CD4-positive, alpha-beta T cell treated with Interleukin-17A for 1 hour (primary cell): ENCODE measurements around the gene TVP23A.

Experiments
- DNase-seq: peaks from one replicate; pipeline ENCODE4 v3.0.0-alpha.2; 2020

The TVP23A gene

DNA sequence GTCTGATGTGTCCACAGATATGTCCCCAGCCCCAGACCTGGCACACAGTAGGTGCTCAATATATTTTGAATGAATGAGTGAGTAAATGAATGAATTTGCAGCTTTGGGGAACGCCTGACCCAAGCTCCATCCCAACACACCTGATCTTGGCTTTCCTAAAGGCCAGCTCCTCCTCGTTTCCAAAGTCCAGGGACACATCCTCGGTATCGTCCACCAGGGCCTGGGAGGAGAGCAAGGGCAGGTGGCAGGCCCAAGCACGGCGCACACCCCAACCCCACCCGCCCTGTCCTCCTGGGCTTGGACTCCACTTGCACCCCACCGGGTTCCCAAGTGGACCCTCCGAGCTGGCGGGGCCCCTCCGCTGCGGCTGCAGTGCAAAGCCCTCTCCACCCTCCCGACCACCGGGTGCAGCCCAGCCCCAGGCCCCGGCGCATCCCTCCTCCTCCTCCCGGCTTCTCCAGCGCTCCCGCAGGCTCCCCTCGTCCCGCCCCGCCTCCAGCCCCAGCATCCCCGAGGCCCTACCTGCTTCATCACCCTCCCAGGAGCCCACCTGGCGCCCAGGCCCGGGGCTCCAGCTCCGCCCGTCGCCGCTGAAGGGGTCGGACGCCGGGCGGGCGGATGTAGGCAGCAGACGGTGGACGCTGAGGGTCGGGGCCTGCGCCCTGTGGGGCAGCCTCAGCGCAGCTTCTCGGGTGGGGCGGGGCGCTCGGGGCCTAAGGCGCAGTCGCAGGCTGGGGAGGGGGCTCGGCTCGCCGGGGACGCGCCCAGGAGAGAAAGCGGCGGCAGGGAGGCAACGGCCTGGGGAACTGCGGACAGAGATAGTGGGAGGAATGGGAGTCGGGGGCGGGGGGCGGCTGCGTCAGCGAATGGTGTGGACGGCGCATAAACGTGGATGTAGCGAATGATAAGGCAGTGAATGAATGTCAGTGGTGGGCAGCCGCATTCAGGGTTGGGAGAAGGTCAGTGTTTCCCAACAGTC lies at the start of gene TVP23A:
Gene TVP23A (minus strand): TSS at position 832 of the 979 bp plus-strand sequence. CDS start 301 bp downstream, at position 531.
- no peak for DNase-seq

DNA sequence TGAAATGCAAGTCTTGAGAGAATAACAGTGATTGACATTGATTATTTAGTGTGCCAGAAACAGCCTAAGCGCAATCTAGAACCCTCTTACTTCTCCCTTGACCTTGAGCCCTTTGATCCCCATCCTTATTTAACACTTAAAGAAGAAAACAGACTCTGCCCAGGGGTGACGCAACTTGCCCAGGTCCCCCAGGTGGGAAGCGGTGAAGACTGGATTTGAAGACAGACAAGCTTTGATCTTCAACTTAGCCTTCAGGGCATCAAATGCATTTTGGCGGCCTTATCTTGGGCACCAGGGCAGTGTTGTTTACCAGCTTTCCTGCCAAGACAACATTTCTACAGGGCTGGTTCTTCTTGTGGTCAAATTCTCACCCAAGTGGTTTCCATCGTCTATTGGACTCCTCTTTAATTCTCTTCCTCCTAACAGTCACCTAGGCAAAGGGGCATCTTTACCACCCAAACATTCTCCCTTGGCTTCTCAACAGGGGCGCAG lies 49.6 kb upstream of the TVP23A start:
- no peak for DNase-seq

DNA sequence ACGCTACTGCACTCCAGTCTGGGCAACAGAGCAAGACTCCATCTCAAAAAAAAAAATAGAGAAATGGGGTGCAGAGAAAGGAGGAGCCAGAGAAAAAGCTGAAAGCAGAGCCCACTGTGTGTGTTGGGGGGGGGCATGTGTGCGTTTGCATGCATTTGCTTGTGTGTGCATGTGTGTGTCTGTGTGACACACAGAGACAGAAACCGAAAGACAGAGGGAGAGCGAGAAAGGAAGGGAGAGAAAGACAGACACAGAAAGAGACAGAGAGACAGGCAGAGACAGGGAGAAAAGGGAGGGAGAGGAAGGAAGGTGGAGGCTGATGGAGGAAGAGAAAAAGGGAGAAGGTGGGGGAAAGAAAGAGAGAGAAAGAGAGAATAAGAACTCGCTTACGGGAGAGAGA lies 48.6 kb upstream of the TVP23A start:
- no peak for DNase-seq

DNA sequence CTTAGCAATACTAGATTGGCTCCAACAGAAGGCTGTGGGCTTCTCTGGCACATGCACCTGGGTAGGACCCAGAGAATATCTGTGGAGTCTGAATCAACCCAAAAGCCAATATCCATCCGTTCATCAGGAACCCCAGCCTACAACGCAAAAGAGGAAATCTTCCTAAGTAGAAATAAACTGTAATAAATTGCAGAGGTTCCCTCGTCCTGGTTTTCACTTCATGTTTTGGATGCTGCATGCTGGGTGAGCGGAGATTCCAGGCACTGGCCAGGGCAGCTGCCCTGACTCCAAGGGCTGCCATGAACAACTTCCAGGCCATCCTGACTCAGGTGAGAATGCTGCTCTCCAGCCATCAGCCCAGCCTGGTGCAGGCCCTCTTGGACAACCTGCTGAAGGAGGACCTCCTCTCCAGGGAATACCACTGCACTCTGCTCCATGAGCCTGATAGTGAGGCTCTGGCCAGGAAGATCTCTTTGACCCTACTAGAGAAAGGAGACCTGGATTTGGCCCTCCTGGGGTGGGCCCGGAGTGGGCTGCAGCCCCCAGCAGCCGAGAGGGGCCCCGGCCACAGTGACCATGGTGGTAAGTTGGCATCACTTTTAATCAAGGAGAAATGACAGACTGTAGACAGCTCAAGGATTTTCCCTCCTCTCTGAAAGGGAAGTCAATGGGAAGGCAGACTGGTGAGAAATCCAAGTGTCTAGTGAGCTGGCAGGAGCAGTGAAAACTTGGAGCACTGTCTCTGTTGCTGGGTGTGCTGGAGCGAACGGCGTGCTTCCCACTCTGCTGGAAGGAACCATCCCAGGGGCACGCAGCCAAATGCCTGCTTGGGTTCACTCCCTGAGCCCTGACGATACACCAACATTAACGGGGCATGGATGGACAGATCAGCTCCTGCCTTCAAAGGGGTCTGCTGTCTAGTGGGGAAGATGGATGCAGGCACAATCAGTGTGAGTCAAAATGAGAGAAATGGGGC lies 47.7 kb upstream of the TVP23A start:
- no peak for DNase-seq

DNA sequence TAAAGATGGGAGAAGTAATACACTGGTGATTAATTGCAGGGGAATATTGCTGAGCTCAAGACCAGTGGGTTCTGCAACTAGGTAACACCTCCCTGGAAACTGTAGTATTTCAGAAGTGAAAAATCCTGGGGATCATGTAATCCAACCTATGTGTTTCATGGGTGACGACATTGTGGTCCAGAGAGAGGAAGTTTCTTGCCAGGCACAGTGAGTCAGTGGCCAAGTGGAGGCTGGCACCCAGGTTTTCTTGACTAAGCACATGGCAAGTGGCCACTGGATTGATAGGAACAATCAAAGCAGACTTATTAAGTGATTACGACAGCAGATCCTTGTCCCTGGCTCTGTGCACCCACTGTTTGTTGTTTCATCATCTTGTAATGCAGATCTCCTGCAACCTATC lies 43.8 kb upstream of the TVP23A start:
- DNase-seq, result no peak

DNA sequence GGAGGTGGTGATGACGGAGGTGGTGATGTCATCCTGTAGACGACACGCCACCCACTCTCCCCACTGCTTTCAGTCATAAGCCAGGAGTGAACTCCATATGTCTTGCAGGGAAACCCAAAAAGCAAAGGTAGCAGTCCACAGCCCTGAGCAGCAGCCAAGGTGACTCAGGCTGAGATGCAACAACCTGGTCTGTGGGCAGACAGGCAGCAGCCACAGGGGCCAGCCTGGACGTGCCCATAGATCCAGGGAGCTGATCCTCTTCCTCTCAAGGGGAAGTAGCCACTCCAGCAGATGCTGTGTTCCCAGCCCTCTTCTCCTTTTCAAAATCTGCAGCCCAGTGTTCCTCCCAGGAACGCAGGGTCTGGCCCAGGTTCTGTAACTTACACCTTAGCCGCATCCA lies 41.1 kb upstream of the TVP23A start:
- no peak for DNase-seq

DNA sequence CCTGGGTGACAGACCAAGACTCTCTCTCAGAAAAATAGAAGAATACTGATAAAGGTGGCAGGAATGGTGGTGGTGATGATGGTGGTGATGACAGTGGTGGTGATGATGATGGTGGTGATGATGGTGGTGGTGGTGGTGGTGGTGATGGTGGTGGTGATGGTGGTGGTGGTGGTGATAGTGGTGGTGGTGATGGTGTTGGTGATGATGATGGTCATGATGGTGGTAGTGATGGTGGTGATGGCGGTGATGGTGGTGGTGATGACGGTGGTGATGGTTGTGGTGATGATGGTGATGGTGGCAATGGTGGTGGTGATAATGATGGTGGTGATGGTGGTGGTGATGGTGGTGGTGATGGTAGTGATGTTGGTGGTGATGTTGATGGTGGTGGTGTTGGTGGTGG lies 40.4 kb upstream of the TVP23A start:
- no peak for DNase-seq

DNA sequence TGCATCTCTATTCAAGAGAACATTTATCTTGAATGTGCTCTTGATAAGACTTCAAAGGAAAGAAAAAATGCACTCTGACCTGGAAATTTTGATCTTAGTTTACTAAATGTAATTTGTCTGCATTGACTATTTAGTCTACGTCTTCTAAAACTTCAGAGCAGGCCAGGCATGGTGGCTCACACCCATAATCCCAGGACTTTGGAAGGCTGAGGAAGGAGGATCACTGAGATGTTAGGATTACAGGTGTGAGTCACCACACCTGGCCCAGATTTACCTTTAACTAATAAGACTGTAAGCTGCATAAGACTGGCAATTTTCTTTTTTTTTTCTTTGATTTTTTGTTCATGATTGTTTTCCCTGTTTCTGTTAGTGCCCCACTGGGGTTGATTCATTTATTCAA lies 39.6 kb upstream of the TVP23A start:
- DNase-seq, result no peak

DNA sequence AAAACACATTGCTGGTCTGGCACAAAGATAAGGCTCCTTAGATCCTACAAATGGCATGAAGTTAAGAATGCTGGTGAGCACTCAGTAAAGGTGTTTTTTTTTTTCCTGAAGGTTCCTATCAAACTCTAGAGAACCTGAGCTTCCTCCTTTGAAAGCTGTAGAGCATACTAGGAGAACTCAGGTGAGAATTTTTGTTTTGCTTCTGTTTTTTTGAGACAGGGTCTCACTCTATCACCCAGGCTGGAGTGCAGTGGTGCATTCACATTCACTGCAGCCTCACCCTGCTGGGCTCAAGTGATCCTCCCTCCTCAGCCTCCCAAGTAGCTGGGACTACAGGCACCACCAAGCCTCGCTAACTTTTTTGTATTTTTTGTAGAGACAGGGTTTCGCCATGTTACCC lies 37.4 kb upstream of the TVP23A start:
- DNase-seq, result no peak

DNA sequence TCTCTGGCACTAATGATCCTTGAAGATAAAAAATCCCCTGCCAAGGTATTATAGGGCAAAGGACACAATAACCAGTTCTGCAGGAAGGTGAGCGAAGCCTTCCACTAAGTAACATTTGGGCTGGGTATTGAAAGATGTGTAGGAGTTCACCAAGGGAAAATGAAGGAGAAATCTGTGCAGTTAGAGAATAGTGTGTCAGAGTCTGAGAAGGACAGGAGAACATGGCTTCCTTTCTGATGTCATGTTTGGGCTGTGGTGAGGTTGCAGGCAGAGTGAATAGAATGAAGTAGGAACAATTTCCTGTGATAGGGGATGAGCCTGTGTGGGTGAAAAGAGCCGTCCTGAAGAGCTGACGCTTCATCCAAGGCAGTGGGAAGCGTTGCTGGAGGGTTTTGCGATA lies 34.4 kb upstream of the TVP23A start:
- DNase-seq, result no peak

DNA sequence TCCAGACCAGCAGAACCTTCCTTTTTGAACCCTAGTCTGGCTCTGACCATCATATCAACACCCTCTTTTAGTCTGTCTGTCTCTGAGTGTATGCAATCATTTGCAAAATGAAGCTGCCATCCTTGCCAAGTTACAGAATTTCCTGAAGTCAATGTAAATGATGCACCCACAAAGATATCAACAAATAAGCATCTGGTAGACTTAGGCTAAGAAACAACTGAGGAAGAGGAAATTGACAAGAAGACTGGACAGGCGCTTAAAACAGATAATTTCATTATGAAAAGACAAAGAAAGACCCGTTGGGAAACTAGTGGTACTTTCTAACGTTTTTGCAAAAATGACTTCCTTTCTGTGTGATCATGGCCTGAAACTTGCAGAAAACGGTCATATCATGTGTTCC lies 33.7 kb upstream of the TVP23A start:
- no peak for DNase-seq

DNA sequence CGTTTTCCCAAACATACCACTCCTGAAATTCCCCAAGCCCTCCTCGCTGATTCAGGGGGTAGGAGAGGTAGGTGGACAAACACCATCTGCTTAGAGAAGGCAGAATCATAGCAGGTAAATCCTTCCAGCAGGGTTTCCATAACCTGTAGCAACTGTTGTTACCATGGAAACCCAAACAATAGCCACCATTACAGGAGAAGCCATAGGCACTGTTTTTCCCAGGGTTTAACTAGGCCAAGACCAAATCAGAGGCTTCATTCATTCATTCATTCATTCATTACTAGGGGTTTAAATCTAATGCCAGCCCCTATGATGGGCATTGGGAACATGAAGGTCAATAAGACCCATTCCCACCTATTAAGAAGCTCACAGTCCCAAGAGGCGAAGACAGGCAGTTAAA lies 32.9 kb upstream of the TVP23A start:
- no peak for DNase-seq

DNA sequence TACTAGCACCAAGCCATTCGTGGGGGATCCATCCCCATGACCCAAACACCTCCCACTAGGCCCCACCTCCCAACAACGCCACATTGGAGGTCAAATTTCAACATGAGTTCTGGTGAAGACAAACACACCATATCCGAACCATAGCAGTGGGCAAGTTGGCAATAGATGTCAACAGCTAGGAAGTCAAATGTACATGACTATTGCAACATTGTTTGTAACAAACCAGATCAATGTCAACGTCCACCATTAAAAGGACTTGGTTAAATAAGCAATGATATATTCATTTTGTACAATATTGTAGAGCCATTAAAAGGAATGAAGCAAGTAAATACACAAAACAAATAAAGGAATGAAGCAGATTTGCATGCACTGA lies 31.9 kb upstream of the TVP23A start:
- no peak for DNase-seq

DNA sequence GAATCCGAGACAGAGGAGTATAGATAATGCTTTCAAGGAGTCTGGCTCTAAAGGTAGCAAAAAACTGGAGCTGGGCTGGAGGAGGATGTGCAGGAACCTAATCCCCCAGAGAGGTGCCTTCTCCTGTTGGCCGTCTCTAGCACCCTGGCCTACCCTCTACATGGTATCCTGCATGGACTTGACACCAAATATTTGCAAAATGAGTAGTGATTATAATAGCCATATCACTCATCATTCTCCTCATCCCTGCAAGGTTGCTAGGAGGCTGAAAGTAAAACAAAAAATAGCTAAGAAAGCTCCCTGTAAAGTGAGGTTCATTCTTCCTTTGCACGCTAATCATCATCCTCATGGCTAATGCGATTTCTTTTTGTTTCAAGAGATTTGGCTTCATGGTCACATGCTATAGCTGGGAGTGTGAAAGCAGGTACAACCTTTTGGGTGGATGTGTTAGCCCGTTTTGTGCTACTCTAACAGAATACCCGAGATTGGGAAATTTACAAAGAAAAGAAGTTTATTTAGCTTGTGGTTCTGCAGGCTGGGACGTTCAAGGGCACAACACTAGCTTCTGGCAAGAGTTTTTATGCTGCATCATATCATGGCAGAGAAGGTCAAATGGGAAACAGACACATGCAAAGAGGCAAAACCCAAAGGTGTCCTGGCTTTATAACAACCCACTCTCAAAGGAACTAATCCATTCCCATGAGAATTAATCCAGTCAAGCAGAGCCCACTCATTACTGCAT lies 31.3 kb upstream of the TVP23A start:
- no peak for DNase-seq

DNA sequence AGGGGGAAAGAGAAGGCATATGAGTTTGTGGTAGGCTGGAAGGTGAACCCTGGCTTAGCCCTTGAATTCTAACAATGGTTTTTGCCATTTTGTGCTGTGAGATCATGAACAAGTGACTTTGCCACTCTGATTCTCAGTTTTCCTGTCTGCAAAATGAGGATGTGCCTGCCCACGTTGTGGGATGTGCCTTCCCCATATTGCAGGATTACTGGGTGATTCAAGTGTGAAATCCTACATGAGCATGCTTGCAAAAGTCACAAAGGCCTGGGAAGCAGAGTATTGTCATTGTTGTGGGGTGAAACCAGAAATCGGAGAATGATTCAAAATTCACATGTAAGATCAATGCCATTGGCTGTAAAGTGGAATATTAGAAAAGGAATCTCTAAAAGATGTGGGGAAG lies 28.6 kb upstream of the TVP23A start:
- DNase-seq, result no peak

DNA sequence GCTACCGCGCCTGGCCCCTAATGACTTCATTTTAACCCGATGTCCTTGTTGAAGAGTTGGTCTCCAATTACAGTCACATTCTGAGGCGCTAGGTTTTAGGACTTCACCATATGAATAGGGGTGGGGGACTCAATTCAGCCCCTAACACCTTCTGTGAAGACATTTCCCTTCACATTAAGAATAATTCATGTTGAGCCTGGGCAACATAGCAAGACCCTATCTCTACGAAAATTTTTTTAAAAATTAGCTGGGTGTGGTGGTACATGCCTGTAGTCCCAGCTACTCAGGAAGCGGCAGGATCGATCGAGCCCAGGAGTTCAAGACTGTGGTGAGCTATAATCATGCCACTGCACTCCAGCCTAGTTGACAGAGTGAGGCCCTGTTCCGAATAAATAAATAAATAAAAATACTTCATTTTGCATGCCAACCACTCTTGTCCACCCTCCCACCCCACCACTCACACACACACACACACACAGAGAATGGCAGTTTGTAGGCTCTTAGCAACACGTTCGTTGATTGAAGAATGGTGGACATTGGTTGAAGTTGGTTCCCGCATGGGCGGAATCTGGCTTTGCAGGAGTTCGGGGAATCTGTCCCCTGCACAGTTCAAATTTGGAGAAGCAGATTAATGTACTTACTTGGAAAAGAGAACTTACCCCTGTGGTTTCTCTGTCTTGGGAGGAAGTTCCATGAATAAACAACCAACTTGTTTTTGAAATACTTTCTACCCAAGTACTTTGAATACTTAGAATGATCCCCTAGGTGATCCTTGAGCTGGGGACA lies 27.8 kb upstream of the TVP23A start:
- DNase-seq, result no peak

DNA sequence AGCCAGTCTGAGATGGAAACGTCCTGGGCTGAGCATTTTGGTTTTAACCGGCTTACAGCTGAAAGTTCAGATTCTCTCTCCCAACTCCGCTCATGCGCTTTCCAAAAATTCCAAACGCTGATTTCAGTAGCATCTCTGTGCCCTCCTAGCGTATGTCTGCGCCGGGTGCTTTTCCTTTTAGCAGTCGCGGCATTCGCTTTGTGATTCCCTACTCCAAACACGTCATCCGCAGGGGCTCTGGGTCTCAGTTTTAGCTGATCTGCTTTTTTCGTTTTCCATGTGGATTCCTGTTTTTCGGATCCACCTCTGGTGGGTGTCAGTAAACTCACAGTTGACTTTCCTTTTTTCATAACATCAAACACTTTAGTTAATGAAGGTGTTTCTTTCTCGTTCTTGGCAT lies 22.1 kb upstream of the TVP23A start:
- DNase-seq, result no peak

DNA sequence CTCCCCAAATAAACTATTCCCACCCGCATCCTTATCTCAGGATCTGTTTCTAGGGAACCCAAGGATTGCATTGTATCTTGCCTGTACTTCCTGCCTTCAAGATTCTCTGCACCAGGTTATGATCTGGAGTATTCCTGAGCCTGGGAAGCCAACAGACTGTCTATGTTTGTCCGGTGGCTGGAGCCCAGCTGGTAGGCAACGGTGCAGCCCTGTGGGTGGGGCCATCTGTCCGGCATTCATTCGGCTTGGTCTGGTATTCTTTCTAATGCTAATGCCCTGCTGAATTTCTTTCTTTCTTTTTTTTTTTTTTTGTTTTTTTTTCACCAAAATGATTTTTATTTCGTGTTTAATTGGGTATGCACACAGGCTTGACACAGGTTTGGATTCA lies 20.7 kb upstream of the TVP23A start:
- no peak for DNase-seq

DNA sequence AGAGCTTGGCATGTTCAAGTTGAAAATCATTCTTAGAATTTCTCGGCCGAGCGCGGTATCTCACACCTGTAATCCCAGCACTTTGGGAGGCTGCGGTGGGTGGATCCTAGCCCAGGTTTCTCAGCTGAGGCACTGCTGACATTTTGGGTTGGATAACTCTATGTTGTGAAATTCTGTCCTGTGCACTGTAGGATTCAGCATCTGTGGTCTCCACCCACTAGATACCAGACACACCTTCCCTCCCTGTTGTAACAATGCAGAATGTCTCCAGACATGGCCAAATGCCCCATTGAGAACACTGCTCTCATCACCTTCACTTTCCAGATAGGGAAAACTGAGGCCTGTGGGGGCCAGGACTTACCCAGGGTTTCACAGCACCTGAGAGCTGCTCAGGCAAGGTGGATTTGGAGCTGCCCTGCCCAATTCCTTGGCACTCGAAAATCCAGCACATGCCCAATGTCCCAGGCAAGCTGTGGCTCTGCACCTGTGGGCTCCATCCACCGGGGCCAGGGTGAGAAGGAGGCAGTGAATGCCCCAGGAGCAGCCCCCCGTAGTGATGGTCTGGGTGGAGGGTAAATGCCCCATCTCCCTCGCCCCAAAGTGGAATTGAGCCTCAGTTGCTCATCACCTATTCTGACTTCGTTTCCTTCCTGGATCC lies 20.2 kb upstream of the TVP23A start:
- DNase-seq, result no peak

DNA sequence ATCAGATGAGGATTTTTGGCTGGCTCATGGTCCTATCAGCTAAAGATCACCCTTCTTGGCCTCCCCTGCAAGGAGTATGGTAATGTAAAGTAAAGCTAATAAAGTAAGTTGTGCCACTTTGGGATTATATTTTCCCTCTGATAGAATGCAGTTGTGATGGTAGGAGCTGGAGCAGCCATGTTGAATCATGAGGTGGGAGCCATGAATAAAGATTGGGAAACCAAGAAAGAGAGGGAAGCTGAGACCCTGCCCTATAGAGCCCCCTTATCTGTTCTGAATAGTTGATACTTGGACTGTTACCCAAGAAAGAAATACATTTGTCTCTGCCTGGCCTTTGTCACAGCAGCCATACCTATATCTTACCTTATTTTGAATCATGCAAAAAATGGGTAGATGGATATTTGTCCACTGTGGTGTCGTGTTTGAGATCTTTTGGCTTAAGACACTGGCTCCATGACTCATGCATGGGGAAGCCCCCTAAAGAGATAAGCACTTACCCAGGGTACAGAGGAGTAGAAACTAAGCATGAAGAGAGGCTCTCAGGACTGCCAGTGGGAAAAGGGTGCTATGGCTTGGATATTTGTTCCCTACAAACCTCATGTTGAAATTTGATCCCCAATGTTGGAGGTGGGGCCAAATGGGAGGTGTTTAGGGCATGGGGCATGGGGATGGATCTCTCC lies 17.7 kb upstream of the TVP23A start:
- DNase-seq, result no peak
